OCI-LY1 (cell line): ENCODE data around the gene RASGRF2.

ENCODE experiments used
- EZH2 ChIP-seq: fragments of 200-600 bp; sonication (generic), shearing (Covaris generic); IDR thresholded peaks from 2 replicates; pipeline ENCODE4 v1.8.0; 2017; ENCODE audit warnings: borderline replicate concordance, mixed run types, mild to moderate bottlenecking, antibody characterized with exemption, low read length, moderate library complexity, mixed read lengths
- TF ChIP-seq, protein P1 (sequence below): fragments of 200-600 bp; sonication (generic), shearing (Covaris generic); IDR thresholded peaks from 2 replicates; pipeline ENCODE4 v1.5.1; 2017; ENCODE audit warnings: mild to moderate bottlenecking, antibody characterized with exemption, low read length, moderate library complexity, mixed read lengths

- TF ChIP-seq, protein P1, sequence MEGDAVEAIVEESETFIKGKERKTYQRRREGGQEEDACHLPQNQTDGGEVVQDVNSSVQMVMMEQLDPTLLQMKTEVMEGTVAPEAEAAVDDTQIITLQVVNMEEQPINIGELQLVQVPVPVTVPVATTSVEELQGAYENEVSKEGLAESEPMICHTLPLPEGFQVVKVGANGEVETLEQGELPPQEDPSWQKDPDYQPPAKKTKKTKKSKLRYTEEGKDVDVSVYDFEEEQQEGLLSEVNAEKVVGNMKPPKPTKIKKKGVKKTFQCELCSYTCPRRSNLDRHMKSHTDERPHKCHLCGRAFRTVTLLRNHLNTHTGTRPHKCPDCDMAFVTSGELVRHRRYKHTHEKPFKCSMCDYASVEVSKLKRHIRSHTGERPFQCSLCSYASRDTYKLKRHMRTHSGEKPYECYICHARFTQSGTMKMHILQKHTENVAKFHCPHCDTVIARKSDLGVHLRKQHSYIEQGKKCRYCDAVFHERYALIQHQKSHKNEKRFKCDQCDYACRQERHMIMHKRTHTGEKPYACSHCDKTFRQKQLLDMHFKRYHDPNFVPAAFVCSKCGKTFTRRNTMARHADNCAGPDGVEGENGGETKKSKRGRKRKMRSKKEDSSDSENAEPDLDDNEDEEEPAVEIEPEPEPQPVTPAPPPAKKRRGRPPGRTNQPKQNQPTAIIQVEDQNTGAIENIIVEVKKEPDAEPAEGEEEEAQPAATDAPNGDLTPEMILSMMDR = no peak
- no peak for TF ChIP-seq EZH2
Observed at GRCh38 chr5:80934751-80935150, 25.4 kb upstream of the RASGRF2 start.
